Measurements from ENCODE around the gene NDUFA7. TPM values are rescaled to one million over a fixed set of nuclear protein-coding genes. Genes with fewer than 3 reads are reported as not detected.

NDUFA7 gene
- polyA plus RNA-seq, 1 donor from 2014 or later = 37.3 TPM

GRCh38 chr19:8336660-8337059, 15.5 kb upstream of the NDUFA7 start:
- Histone ChIP-seq H3K9ac (ENCODE audit: low read length) (no peak overlapping the region), H3F3A (ENCODE audit: insufficient read depth, low read length, poor library complexity, severe bottlenecking) (no peaks in the 10 kb centered on the region), H3K27me3 (ENCODE audit: insufficient read depth, low read depth, low read length) (peaks cover 57% of the 10 kb centered on the region), H3K79me2 (replicated peaks; ENCODE audit: insufficient read depth, low read length) (no peaks in the 10 kb centered on the region), H3K9me3 (ENCODE audit: low read length) (no peaks in the 10 kb centered on the region), H3K36me3 (ENCODE audit: insufficient read depth, low read length) (no peaks in the 10 kb centered on the region), H3K9me2 (ENCODE audit: insufficient read depth, low read length) (no peaks in the 10 kb centered on the region), H3K4me2 (ENCODE audit: low read length) (no peak overlapping the region), H2AFZ (ENCODE audit: low read depth, low read length) (no peak overlapping the region), H3K27ac (ENCODE audit: low read length) (no peak overlapping the region), H4K20me1 (ENCODE audit: insufficient read depth) (no peaks in the 10 kb centered on the region), H3K4me3 (ENCODE audit: low read length) (no peak overlapping the region)
- TF ChIP-seq REST (IDR thresholded peaks at IDR 0.05; ENCODE audit: borderline replicate concordance) = no peak
- no peak for TF ChIP-seq EP300 (conservative IDR thresholded peaks at IDR 0.05; ENCODE audit: poor library complexity, severe bottlenecking)

GRCh38 chr19:8336072-8336569, 14.9 kb upstream of the NDUFA7 start:
- H2AFZ ChIP-seq (ENCODE audit: low read depth, low read length) = no peak overlapping the region
- H3K27me3 ChIP-seq (ENCODE audit: insufficient read depth, low read depth, low read length) = peaks cover 60% of the 10 kb centered on the region
- no peaks in the 10 kb centered on the region for H3F3A ChIP-seq (ENCODE audit: insufficient read depth, low read length, poor library complexity, severe bottlenecking)

More at GRCh38 chr19:8336072-8336569, 14.9 kb upstream of the NDUFA7 start:
- Histone ChIP-seq H3K36me3 (ENCODE audit: insufficient read depth, low read length) (no peaks in the 10 kb centered on the region), H3K27ac (ENCODE audit: low read length) (no peak overlapping the region), H3K9ac (ENCODE audit: low read length) (no peak overlapping the region), H3K79me2 (replicated peaks; ENCODE audit: insufficient read depth, low read length) (no peaks in the 10 kb centered on the region), H3K9me2 (ENCODE audit: insufficient read depth, low read length) (no peaks in the 10 kb centered on the region), H3K9me3 (ENCODE audit: low read length) (no peaks in the 10 kb centered on the region), H3K4me3 (ENCODE audit: low read length) (no peak overlapping the region), H3K4me2 (ENCODE audit: low read length) (no peak overlapping the region), H4K20me1 (ENCODE audit: insufficient read depth) (no peaks in the 10 kb centered on the region)
- TF ChIP-seq TAF1 (IDR thresholded peaks at IDR 0.05; ENCODE audit: low read depth) = no peak
- TF ChIP-seq EP300 (conservative IDR thresholded peaks at IDR 0.05; ENCODE audit: poor library complexity, severe bottlenecking) = no peak
- TF ChIP-seq POLR2AphosphoS5 (IDR thresholded peaks at IDR 0.05) = no peak
- TF ChIP-seq CTCF (IDR thresholded peaks at IDR 0.05; ENCODE audit: poor library complexity, severe bottlenecking) = no peak
- no peak for TF ChIP-seq EZH2 (IDR thresholded peaks at IDR 0.05; ENCODE audit: borderline replicate concordance, insufficient read depth, low read length, poor library complexity, severe bottlenecking)
